AG10803 (cell line): Measurements from ENCODE around the gene SAMD4B.

ENCODE experiments used
- DNase-seq: peaks from one replicate; pipeline ENCODE4 v3.0.0; 2010; ENCODE audit warnings: low read depth
- H3K4me3 ChIP-seq: 2 replicates; pipeline ENCODE4 v1.5.1; 2011; ENCODE audit warnings: mild to moderate bottlenecking, low read length, control low read depth
- CTCF ChIP-seq: conservative IDR thresholded peaks from 2 replicates; pipeline ENCODE4 v1.5.1; 2011; ENCODE audit warnings: mild to moderate bottlenecking, low read length, control low read depth, inconsistent platforms

Gene SAMD4B

DNA sequence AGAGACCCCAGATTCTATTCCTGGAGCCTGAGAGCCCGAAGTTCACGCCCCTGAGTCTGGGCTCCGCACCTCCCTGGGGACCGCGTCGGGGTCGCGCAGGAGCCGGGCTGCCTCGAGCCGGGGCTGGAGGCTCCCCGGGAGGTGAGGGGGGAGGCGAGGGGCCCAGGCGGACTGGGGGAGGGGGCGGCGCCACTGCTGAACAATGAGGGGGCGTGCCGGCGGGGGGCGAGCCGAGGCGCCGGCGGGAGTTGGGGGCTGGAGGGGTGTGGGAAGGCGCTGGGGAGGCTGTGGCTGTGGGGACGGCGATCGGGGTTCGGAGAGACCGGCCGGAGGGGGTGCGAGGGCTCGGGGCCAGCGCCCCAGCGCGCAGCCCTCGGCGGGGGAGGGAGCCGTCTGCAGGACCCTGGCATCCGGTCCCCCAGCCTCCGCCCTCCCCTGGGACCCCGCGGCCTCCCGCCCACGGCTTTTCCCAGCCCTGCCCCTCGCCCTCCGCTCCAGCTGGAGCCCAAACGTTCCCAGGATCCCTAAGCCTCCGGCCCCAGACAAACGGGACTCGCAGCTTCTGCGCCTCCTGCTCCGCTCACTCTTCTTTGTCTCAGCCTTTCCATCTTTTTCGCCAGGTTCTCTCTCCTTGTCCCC lies 71.2 kb downstream of the SAMD4B start:
- TF ChIP-seq CTCF: no peak
- peak overlapping the region; percentile 87 for H3K4me3 ChIP-seq
- peak; percentile 67 for DNase-seq

GRCh38 chr19:39413911-39414608 lies 71.8 kb downstream of the SAMD4B start:
- H3K4me3 ChIP-seq: peak overlapping the region; percentile 87
- TF ChIP-seq CTCF: peak; percentile 43
- DNase-seq: peak; percentile 40

GRCh38 chr19:39415111-39416046 lies 73.2 kb downstream of the SAMD4B start:
- no peak for TF ChIP-seq CTCF
- H3K4me3 ChIP-seq: peak overlapping the region; percentile 87
- DNase-seq: no peak

DNA sequence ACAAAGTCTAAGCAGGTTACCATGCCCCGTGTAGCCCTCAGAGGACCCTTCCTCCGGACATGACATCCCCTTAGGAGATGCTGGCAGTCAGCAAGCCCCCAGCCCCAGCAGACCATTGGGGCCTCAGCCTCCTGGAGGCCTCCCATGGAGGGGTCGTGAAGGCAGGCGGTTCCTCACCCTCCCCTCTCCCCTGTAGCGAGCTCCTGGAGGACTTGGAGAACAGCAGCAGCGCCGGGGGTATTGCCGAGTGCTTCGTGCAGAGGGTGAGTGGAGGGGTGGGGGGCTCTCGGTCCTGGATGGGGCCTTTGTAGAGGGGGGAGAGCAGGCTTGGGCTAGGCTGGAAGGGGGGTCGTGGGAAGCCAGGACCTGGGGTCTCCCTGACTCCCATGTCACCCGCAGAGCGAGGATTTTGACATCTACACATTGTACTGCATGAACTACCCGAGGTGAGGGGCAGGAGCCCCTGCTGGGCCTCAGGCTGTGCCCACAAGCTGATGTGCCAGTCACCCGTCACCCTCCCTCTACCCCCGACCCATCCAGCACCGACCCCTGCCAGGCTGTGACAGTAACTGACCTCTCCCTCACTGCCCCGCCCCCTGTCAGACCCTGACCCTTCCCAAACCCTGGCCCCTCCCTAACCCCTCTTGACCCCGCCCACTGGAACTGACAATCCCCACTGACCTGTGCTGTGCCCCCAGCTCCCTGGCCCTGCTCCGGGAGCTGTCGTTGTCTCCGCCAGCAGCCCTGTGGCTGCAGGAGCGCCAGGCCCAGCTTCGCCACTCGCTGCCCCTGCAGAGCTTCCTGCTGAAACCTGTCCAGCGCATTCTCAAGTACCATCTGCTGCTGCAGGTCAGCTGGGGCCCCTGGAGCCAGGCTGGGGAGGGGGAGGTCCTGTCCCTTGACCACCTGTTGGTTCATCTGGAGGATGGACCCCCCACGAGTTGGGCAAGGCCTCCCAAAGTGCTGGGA lies 74.2 kb downstream of the SAMD4B start:
- no peak for TF ChIP-seq CTCF
- no peak overlapping the region; the same call in 1 of the 2 replicates for H3K4me3 ChIP-seq

DNA sequence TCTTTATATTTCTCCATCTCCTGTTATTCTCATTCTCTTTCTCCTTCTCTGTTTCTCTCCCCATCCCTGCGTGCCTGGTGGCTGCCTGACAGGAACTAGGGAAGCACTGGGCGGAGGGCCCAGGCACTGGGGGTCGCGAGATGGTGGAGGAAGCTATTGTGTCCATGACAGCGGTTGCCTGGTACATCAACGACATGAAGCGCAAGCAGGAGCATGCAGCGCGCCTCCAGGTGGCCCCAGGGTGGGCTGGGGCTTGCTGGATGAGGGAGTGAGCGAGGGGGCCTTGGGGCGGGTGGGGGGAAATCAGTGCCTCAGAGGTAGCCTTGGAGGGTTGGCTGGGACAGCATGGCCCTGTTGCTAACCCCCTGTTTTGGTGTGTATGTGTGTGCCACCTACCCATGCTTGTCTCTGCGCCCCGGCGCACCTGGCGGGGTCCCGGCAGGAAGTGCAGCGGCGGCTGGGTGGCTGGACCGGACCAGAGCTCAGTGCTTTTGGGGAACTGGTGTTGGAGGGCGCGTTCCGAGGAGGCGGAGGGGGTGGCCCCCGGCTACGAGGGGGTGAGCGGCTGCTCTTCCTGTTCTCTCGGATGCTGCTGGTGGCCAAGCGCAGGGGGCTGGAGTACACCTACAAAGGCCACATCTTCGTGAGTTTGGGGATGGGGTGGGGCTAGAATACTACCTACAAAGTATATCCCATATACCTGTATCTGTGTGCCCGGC lies 75.4 kb downstream of the SAMD4B start:
- H3K4me3 ChIP-seq: no peak overlapping the region
- no peak for DNase-seq
- TF ChIP-seq CTCF: no peak

More for the DNA sequence above, 74.2 kb downstream of the SAMD4B start:
- no peak for DNase-seq

GRCh38 chr19:39419003-39419402 lies 76.8 kb downstream of the SAMD4B start:
- TF ChIP-seq CTCF: no peak
- no peak for DNase-seq
- H3K4me3 ChIP-seq: no peak overlapping the region
